ENCODE data around the gene IL1RL2.

DNA sequence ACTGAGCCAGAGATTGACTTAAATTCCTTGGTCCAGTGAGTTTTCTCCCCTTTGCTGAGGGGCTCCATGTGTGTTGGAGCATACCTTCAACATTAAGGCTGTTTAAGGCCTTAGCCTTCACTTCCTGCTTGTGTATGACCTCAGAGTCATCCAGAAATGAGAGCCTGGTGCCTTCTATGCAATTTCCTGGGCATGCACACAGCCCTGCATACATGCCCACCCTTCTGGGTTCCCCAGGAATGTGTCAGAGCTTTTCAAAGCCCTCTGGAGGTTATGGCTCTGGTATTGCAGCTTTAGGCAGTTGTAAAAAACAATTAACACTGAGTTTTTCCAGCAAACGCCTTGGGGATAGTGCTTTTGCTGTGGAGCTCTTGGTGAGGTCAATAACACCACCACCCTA is 27.5 kb upstream of the IL1RL2 start:
- TF ChIP-seq CTCF (IDR thresholded peaks at IDR 0.05) (no peak), GABPB1 (CRISPR knock-in tag; IDR thresholded peaks at IDR 0.05) (no peak), ZNF425 (CRISPR knock-in tag; conservative IDR thresholded peaks at IDR 0.05) (no peak), E2F4 (CRISPR knock-in tag; IDR thresholded peaks at IDR 0.05; ENCODE audit: borderline replicate concordance, low read depth) (no peak), ATF6 (CRISPR knock-in tag; IDR thresholded peaks at IDR 0.05) (no peak), ZNF263 (CRISPR knock-in tag; IDR thresholded peaks at IDR 0.05; ENCODE audit: low read depth) (no peak), FOXP1 (CRISPR knock-in tag; IDR thresholded peaks at IDR 0.05; ENCODE audit: borderline replicate concordance) (no peak), KAT7 (CRISPR knock-in tag; IDR thresholded peaks at IDR 0.05; ENCODE audit: borderline replicate concordance) (no peak), NFE2L1 (CRISPR knock-in tag; IDR thresholded peaks at IDR 0.05) (no peak), FOXK1 (CRISPR knock-in tag; IDR thresholded peaks at IDR 0.05) (no peak), ZNF219 (CRISPR knock-in tag; IDR thresholded peaks at IDR 0.05; ENCODE audit: borderline replicate concordance) (no peak), TEAD4 (CRISPR knock-in tag; IDR thresholded peaks at IDR 0.05) (no peak)
- TF ChIP-seq, protein P1, sequence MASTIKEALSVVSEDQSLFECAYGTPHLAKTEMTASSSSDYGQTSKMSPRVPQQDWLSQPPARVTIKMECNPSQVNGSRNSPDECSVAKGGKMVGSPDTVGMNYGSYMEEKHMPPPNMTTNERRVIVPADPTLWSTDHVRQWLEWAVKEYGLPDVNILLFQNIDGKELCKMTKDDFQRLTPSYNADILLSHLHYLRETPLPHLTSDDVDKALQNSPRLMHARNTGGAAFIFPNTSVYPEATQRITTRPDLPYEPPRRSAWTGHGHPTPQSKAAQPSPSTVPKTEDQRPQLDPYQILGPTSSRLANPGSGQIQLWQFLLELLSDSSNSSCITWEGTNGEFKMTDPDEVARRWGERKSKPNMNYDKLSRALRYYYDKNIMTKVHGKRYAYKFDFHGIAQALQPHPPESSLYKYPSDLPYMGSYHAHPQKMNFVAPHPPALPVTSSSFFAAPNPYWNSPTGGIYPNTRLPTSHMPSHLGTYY (CRISPR knock-in tag; IDR thresholded peaks at IDR 0.05), result no peak
- TF ChIP-seq, protein P2, sequence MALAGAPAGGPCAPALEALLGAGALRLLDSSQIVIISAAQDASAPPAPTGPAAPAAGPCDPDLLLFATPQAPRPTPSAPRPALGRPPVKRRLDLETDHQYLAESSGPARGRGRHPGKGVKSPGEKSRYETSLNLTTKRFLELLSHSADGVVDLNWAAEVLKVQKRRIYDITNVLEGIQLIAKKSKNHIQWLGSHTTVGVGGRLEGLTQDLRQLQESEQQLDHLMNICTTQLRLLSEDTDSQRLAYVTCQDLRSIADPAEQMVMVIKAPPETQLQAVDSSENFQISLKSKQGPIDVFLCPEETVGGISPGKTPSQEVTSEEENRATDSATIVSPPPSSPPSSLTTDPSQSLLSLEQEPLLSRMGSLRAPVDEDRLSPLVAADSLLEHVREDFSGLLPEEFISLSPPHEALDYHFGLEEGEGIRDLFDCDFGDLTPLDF (CRISPR knock-in tag; IDR thresholded peaks at IDR 0.05), result no peak
